Measurements from ENCODE around the gene GET4. TPM values are rescaled to one million over a fixed set of nuclear protein-coding genes. Genes with fewer than 3 reads are reported as not detected.

The GET4 gene
- total and polyA plus RNA-seq, 2 of the 13 experiments (the other 11 are each of a cell fraction or from before 2014, with no cell fraction given): 28.2 to 35.2 TPM

- no peak for TF ChIP-seq ZBTB40 (IDR thresholded peaks at IDR 0.05)
- peak; percentile 62; the same call in 1 of the 2 replicates for TF ChIP-seq ZBTB40 (CRISPR knock-in tag; IDR thresholded peaks at IDR 0.05)
- TF ChIP-seq ZNF562 (CRISPR knock-in tag; IDR thresholded peaks at IDR 0.05; ENCODE audit: borderline replicate concordance): no peak
- peak; percentile 99 for TF ChIP-seq ZFP36L1 (CRISPR knock-in tag; IDR thresholded peaks at IDR 0.05)
- TF ChIP-seq HNRNPL (IDR thresholded peaks at IDR 0.05; ENCODE audit: low read depth, low read length): no peak
- no peak for TF ChIP-seq GRHL1 (CRISPR knock-in tag; conservative IDR thresholded peaks at IDR 0.05)
- TF ChIP-seq HNF4G (IDR thresholded peaks at IDR 0.05; ENCODE audit: borderline replicate concordance, low read depth, low read length): no peak
- no peak for TF ChIP-seq HNF4G (CRISPR knock-in tag; IDR thresholded peaks at IDR 0.05; ENCODE audit: borderline replicate concordance, low read depth)
- peak; percentile 93; the same call in 1 of the 2 replicates for TF ChIP-seq TEAD2 (CRISPR knock-in tag; IDR thresholded peaks at IDR 0.05)
- peak; percentile 41; the same call in 1 of the 2 replicates for TF ChIP-seq KAT7 (CRISPR knock-in tag; IDR thresholded peaks at IDR 0.05; ENCODE audit: borderline replicate concordance)
- TF ChIP-seq ZNF670 (CRISPR knock-in tag; IDR thresholded peaks at IDR 0.05; ENCODE audit: borderline replicate concordance): no peak
- peak; percentile 84; the same call in 1 of the 2 replicates for TF ChIP-seq ZNF614 (CRISPR knock-in tag; IDR thresholded peaks at IDR 0.05; ENCODE audit: borderline replicate concordance)
- TF ChIP-seq AFF4 (CRISPR knock-in tag; IDR thresholded peaks at IDR 0.05): no peak
- TF ChIP-seq RAD21 (CRISPR knock-in tag; IDR thresholded peaks at IDR 0.05): peak; percentile 80
These were observed 2.9 kb upstream of the GET4 start (continued) for GRCh38 chr7:873367-874002.

Data from HepG2 (cell line).